Parathyroid adenoma (tissue), 2 donors: ENCODE data around the gene NELFE.

Experiments
- H2AFZ ChIP-seq: fragments of 300-600 bp; sonication (generic); one replicate; pipeline ENCODE4 v1.7.0; 2017; ENCODE audit warnings: antibody characterized with exemption, mild to moderate bottlenecking
- H3K27ac ChIP-seq: fragments of 300-600 bp; sonication (generic); one replicate; pipeline ENCODE4 v1.7.0; 2017
- H3K27me3 ChIP-seq: fragments of 300-600 bp; sonication (generic); one replicate; pipeline ENCODE4 v1.7.0; 2017; ENCODE audit warnings: low read length; ENCODE audit not compliant: control insufficient read depth, insufficient read depth
- H3K36me3 ChIP-seq: fragments of 300-600 bp; sonication (generic); one replicate; pipeline ENCODE4 v1.7.0; 2017; ENCODE audit warnings: low read length; ENCODE audit not compliant: control insufficient read depth, insufficient read depth
- H3K4me1 ChIP-seq: fragments of 300-600 bp; sonication (generic); one replicate; pipeline ENCODE4 v1.7.0; 2017; ENCODE audit warnings: control low read depth
- H3K4me2 ChIP-seq: fragments of 300-600 bp; sonication (generic); one replicate; pipeline ENCODE4 v1.7.0; 2017; ENCODE audit warnings: low read length
- H3K4me3 ChIP-seq: fragments of 300-600 bp; sonication (generic); one replicate; pipeline ENCODE4 v1.7.0; 2017; ENCODE audit warnings: low read depth, low read length
- H3K79me2 ChIP-seq: fragments of 300-600 bp; sonication (generic); one replicate; pipeline ENCODE4 v1.7.0; 2017; ENCODE audit warnings: control low read depth
- H3K9ac ChIP-seq: fragments of 300-600 bp; sonication (generic); one replicate; pipeline ENCODE4 v1.7.0; 2017; ENCODE audit warnings: mild to moderate bottlenecking
- H3K9me3 ChIP-seq: fragments of 300-600 bp; sonication (generic); one replicate; pipeline ENCODE4 v1.7.0; 2017; ENCODE audit warnings: low read length; ENCODE audit not compliant: control insufficient read depth
- CTCF ChIP-seq: fragments of 300-600 bp; sonication (generic); IDR thresholded peaks from one replicate; pipeline ENCODE4 v1.7.0; 2017; ENCODE audit warnings: antibody characterized with exemption, mild to moderate bottlenecking
- donor health status: primary hyperparathyroidism.

Gene NELFE

GRCh38 chr6:31948306-31948705 lies 10.5 kb downstream of the NELFE start:
- peak overlapping the region; percentile 94 for H3K27ac ChIP-seq
- peaks cover 50% of the 10 kb centered on the region for H3K4me1 ChIP-seq
- H3K4me3 ChIP-seq = no peak overlapping the region
- H3K27me3 ChIP-seq = no peaks in the 10 kb centered on the region
- H3K36me3 ChIP-seq = no peaks in the 10 kb centered on the region
- no peaks in the 10 kb centered on the region for H3K9me3 ChIP-seq
- H2AFZ ChIP-seq = no peak overlapping the region
- peaks cover 6% of the 10 kb centered on the region for H3K79me2 ChIP-seq
- no peak overlapping the region for H3K9ac ChIP-seq
- no peak overlapping the region for H3K4me2 ChIP-seq
- TF ChIP-seq CTCF = no peak

GRCh38 chr6:31947864-31948263 lies 10.9 kb downstream of the NELFE start:
- Histone ChIP-seq H3K36me3 (no peaks in the 10 kb centered on the region), H3K9me3 (no peaks in the 10 kb centered on the region), H3K27ac (peak overlapping the region; percentile 94), H3K4me2 (no peak overlapping the region), H3K79me2 (peaks cover 6% of the 10 kb centered on the region), H2AFZ (no peak overlapping the region), H3K27me3 (no peaks in the 10 kb centered on the region), H3K4me3 (no peak overlapping the region), H3K9ac (no peak overlapping the region), H3K4me1 (peaks cover 50% of the 10 kb centered on the region)
- TF ChIP-seq CTCF = no peak

GRCh38 chr6:31947070-31947675 lies 11.6 kb downstream of the NELFE start:
- Histone ChIP-seq H3K36me3 (no peaks in the 10 kb centered on the region), H3K9me3 (no peaks in the 10 kb centered on the region), H3K27me3 (no peaks in the 10 kb centered on the region), H3K79me2 (peaks cover 6% of the 10 kb centered on the region), H3K4me3 (no peak overlapping the region), H3K9ac (no peak overlapping the region), H2AFZ (no peak overlapping the region), H3K4me2 (no peak overlapping the region), H3K4me1 (peaks cover 48% of the 10 kb centered on the region), H3K27ac (peak overlapping the region; percentile 94)
- TF ChIP-seq CTCF = no peak

DNA sequence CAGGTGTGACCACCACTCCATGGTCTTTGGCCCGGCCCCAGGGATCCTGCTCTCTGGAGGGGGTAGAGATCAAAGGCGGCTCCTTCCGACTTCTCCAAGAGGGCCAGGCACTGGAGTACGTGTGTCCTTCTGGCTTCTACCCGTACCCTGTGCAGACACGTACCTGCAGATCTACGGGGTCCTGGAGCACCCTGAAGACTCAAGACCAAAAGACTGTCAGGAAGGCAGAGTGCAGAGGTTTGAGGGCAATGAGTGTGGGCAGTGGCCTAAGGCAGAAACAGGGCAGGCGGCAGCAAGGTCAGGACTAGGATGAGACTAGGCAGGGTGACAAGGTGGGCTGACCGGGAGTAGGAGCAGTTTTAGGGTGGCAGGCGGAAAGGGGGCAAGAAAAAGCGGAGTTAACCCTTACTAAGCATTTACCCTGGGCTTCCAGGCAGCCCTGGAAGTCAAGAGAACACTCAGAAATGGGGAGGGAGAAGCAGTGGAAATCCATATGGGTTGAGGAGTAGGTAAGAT lies 12.3 kb downstream of the NELFE start:
- Histone ChIP-seq H3K4me2 (peak overlapping the region; percentile 75), H3K27ac (peak overlapping the region; percentile 94), H3K9ac (peak overlapping the region; percentile 2), H3K36me3 (no peaks in the 10 kb centered on the region), H3K79me2 (peaks cover 6% of the 10 kb centered on the region), H3K27me3 (no peaks in the 10 kb centered on the region), H3K4me1 (peaks cover 43% of the 10 kb centered on the region), H2AFZ (peak overlapping the region; percentile 62), H3K9me3 (no peaks in the 10 kb centered on the region), H3K4me3 (peak overlapping the region; percentile 11)
- TF ChIP-seq CTCF = no peak
